ENCODE data around the gene NFATC3. TPM values are rescaled to one million over a fixed set of nuclear protein-coding genes. Genes with fewer than 3 reads are reported as not detected.
"Not testable (repeated sequence)": the region's sequence is repeated elsewhere in the genome, so short reads cannot be mapped to it uniquely, and the experiment has no call there.

Gene NFATC3
- total RNA-seq, 2 experiments from 2014 or later = 84.8 to 94.4 TPM

DNA sequence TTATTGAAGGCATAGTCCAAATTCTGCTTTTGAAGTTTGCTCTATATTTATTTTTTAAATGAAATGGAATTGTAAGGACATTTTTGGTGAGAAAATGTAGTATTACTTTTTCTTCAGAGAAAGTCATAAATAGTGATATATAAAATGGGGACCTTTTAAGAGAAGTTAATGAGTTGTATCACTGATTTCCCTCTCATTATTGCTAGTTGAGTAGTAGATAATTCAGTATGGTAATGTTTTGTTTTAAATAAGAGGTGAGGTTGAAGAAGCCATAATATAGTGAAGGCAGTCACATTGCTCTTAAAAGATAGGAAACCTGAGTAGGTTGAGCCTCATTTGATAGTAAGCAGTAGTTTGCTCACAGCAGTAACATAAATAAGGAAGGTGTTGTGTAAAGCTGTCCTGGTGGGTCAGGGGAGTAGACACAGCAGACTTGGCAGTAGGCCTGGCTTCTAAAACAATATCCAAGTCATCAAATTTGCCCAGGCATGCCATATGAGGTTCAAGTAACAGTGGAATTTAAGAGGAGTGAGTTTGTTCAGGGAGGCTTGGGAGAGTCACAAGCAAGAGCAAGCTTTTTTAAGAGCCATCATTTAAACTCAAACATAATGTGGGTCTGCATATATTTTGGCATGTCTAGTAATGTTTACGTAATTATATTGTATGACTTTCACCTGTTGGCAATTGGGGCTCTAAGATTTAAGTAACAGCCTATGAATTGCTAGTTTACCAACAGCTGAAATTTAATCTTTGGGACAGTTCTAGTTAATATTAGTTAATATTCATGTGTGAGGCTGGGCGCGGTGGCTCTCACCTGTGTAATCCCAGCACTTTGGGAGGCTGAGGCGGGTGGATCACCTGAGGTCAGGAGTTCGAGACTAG lies 6.5 kb downstream of the NFATC3 start:
- ATAC-seq (ENCODE audit: poor library complexity) = no peak
- no peaks in the 10 kb centered on the region for H3K27me3 Mint-ChIP-seq
- no peak for DNase-seq
- H3K9me3 ChIP-seq (ENCODE audit: control insufficient read depth in 1 of 2, insufficient read depth in 1 of 2, low read length in 2 of 2) = no peaks in the 10 kb centered on the region
- H3K4me1 Mint-ChIP-seq (ENCODE audit: low read depth) = peaks cover 91% of the 10 kb centered on the region
- intact Hi-C loops (cut with DNase I, micrococcal nuclease) = loop anchor here in 1 of 2 experiments (5.0 kb wide), 1 partner anchor 76 kb away; no protein-coding TSS in a partner anchor
- peak overlapping the region; percentile 73 for H3K27ac Mint-ChIP-seq
- TF ChIP-seq, protein P1, sequence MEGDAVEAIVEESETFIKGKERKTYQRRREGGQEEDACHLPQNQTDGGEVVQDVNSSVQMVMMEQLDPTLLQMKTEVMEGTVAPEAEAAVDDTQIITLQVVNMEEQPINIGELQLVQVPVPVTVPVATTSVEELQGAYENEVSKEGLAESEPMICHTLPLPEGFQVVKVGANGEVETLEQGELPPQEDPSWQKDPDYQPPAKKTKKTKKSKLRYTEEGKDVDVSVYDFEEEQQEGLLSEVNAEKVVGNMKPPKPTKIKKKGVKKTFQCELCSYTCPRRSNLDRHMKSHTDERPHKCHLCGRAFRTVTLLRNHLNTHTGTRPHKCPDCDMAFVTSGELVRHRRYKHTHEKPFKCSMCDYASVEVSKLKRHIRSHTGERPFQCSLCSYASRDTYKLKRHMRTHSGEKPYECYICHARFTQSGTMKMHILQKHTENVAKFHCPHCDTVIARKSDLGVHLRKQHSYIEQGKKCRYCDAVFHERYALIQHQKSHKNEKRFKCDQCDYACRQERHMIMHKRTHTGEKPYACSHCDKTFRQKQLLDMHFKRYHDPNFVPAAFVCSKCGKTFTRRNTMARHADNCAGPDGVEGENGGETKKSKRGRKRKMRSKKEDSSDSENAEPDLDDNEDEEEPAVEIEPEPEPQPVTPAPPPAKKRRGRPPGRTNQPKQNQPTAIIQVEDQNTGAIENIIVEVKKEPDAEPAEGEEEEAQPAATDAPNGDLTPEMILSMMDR (IDR thresholded peaks at IDR 0.05) = no peak
- H3K36me3 Mint-ChIP-seq (ENCODE audit: low read depth) = peaks cover 3% of the 10 kb centered on the region
- H3K4me3 ChIP-seq (ENCODE audit: low read length) = no peak overlapping the region
- POLR2A ChIA-PET = interaction anchor here (1.2 kb wide), 1 partner anchor 83 kb away, joined by 3 read pairs; no protein-coding TSS in a partner anchor
- CTCF ChIA-PET = interaction anchor here (0.6 to 1.2 kb wide), 2 partner anchors 52 to 275 kb away, joined by 3 to 4 read pairs; no protein-coding TSS in a partner anchor
- no peaks in the 10 kb centered on the region for H3K9me3 Mint-ChIP-seq
- peak overlapping the region; percentile 21 for H3K4me3 Mint-ChIP-seq
- no peaks in the 10 kb centered on the region for H3K27me3 ChIP-seq (ENCODE audit: control insufficient read depth in 1 of 2, insufficient read depth in 2 of 2, low read length in 2 of 2)
- H3K4me1 ChIP-seq (ENCODE audit: insufficient read depth, low read length) = peaks cover 44% of the 10 kb centered on the region
- peak overlapping the region in 1 of 2 donors; percentile 23 for H3K27ac ChIP-seq (ENCODE audit: low read depth in 1 of 2, low read length in 2 of 2)
- no peaks in the 10 kb centered on the region for H3K36me3 ChIP-seq (ENCODE audit: insufficient read depth, low read length)

DNA sequence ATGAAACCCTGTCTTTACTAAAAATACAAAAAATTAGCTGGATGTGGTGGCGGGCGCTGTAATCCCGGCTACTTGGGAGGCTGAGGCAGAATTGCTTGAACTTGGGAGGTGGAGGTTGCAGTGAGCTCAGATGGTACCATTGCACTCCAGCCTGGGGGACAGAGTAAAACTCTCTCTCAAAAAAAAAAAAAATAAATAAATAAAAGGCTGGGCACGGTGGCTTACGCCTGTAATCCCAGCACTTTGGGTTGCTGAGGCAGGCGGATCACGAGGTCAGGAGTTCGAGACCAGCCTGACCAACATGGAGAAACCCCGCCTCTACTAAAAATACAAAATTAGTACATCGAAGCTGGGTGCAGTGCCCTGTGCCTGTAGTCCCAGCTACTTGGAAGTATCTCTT lies 7.1 kb downstream of the NFATC3 start:
- H3K36me3 Mint-ChIP-seq (ENCODE audit: low read depth); H3K4me3 Mint-ChIP-seq: not testable (repeated sequence)
- intact Hi-C loops (cut with DNase I, micrococcal nuclease) = loop anchor here in 1 of 2 experiments (5.0 kb wide), 1 partner anchor 75 kb away; no protein-coding TSS in a partner anchor

GRCh38 chr16:68093816-68094613 lies 8.8 kb downstream of the NFATC3 start:
- Histone ChIP-seq H3K4me1 (ENCODE audit: insufficient read depth, low read length) (peaks cover 41% of the 10 kb centered on the region), H3K9me3 (ENCODE audit: control insufficient read depth in 1 of 2, insufficient read depth in 1 of 2, low read length in 2 of 2) (no peaks in the 10 kb centered on the region), H3K4me3 (ENCODE audit: low read length) (no peak overlapping the region), H3K36me3 (ENCODE audit: insufficient read depth, low read length) (no peaks in the 10 kb centered on the region), H3K27me3 (ENCODE audit: control insufficient read depth in 1 of 2, insufficient read depth in 2 of 2, low read length in 2 of 2) (no peaks in the 10 kb centered on the region), H3K27ac (ENCODE audit: low read depth in 1 of 2, low read length in 2 of 2) (peak overlapping the region in 1 of 2 donors; percentile 18)
- ChIA-PET CTCF (interaction anchor here (0.6 to 2.7 kb wide), 36 partner anchors 9 to 206 kb away, joined by 3 to 33 read pairs (median 4); partner anchors contain the start of gene NFATC3), POLR2A (interaction anchor here (0.7 to 2.4 kb wide), 6 partner anchors 9 to 158 kb away, joined by 3 to 17 read pairs (median 5); partner anchors contain the start of gene NFATC3)
- DNase-seq = peak in 3 of 14 experiments; percentile 60 to 68 (median 63)
- Mint-ChIP-seq H3K4me1 (ENCODE audit: low read depth) (peaks cover 89% of the 10 kb centered on the region), H3K4me3 (peak overlapping the region; percentile 58), H3K36me3 (ENCODE audit: low read depth) (peaks cover 13% of the 10 kb centered on the region), H3K27me3 (no peaks in the 10 kb centered on the region), H3K9me3 (no peaks in the 10 kb centered on the region), H3K27ac (peak overlapping the region; percentile 86)
- ATAC-seq (ENCODE audit: poor library complexity) = peak; percentile 88
- TF ChIP-seq, protein P1 (IDR thresholded peaks at IDR 0.05) = peak; percentile 75
- intact Hi-C loops (cut with DNase I, micrococcal nuclease) = loop anchor here (1.0 to 5.0 kb wide), 4 partner anchors 9 to 135 kb away; partner anchors contain the start of gene NFATC3 (in 1 of the 2)

More for the DNA sequence above, 7.1 kb downstream of the NFATC3 start:
- H3K4me3 ChIP-seq (ENCODE audit: low read length); H3K27me3 Mint-ChIP-seq; DNase-seq; ATAC-seq (ENCODE audit: poor library complexity); H3K9me3 Mint-ChIP-seq; H3K27ac ChIP-seq (ENCODE audit: low read depth in 1 of 2, low read length in 2 of 2); H3K9me3 ChIP-seq (ENCODE audit: control insufficient read depth in 1 of 2, insufficient read depth in 1 of 2, low read length in 2 of 2); H3K27me3 ChIP-seq (ENCODE audit: control insufficient read depth in 1 of 2, insufficient read depth in 2 of 2, low read length in 2 of 2); H3K36me3 ChIP-seq (ENCODE audit: insufficient read depth, low read length): not testable (repeated sequence)
- peaks cover 44% of the 10 kb centered on the region for H3K4me1 ChIP-seq (ENCODE audit: insufficient read depth, low read length)
- POLR2A ChIA-PET = interaction anchor here (1.2 to 2.4 kb wide), 2 partner anchors 12 to 82 kb away, joined by 3 to 12 read pairs; no protein-coding TSS in a partner anchor
- Mint-ChIP-seq H3K4me1 (ENCODE audit: low read depth) (peaks cover 92% of the 10 kb centered on the region), H3K27ac (peak overlapping the region; percentile 86)
- CTCF ChIA-PET = interaction anchor here (0.6 to 2.7 kb wide), 5 partner anchors 7 to 276 kb away, joined by 3 to 33 read pairs (median 4); partner anchors contain the start of gene NFATC3
